8988T (cell line): ENCODE measurements around the gene LOXL3.
"Not testable (repeated sequence)": the region's sequence is repeated elsewhere in the genome, so short reads cannot be mapped to it uniquely, and the experiment has no call there.

ENCODE experiments used
- DNase-seq: peaks from one replicate; pipeline ENCODE4 v3.0.0; 2011

The LOXL3 gene

GRCh38 chr2:74483675-74484164, 70.0 kb downstream of the LOXL3 start:
- DNase-seq, result not testable (repeated sequence)

GRCh38 chr2:74482801-74483674, 70.7 kb downstream of the LOXL3 start, which contains the start of the genes CCDC142 and TTC31:
Gene CCDC142, minus strand, starts transcription at chr2:74482998. Its CDS starts 161 bp downstream, at chr2:74482837.
Gene TTC31, plus strand, starts transcription at chr2:74483081. Its CDS starts 15 bp downstream, at chr2:74483096.
- peak; percentile 78 for DNase-seq
